ENCODE measurements around the gene DEPDC5.
"Not testable (repeated sequence)": the region's sequence is repeated elsewhere in the genome, so short reads cannot be mapped to it uniquely, and the experiment has no call there.

DEPDC5 gene

DNA sequence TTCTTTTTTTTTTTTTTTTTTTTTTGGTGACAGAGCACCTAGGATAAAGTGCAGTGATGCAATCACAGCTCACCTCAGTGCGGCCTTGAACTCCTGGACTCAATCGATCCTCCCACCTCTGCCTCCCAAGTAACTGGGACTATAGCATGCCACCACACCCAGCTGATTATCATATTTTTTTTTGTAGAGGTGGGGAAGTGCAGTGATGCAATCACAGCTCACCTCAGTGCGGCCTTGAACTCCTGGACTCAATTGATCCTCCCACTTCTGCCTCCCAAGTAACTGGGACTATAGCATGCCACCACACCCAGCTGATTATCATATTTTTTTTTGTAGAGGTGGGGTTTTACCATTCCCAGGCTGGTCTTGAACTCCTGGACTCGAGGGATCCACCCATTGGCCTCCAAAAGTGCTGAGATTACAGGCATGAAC lies 61.6 kb downstream of the DEPDC5 start:
- not testable (repeated sequence) for DNase-seq

DNA sequence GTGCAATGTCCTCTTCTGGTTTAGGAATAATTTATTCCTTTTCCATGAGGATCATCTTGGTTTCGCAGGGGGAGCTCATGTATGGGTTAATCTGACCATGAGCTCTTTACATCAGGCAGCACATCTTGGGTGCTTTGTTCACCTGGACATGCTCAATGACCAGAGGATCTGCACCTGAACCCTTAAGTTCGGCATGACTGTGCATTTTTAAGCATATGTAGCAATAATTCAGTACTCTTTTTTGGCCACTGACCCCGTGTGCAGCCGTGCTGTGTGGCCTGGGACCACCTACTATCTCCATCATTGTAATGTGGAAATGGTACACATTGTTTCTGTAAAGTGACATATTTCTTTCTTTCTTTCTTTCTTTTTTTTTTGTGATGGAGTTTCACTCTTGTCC lies 62.9 kb downstream of the DEPDC5 start:
- DNase-seq, result no peak

GRCh38 chr22:31818481-31819392 lies 64.9 kb downstream of the DEPDC5 start:
- DNase-seq, result peak; percentile 51 to 55

DNA sequence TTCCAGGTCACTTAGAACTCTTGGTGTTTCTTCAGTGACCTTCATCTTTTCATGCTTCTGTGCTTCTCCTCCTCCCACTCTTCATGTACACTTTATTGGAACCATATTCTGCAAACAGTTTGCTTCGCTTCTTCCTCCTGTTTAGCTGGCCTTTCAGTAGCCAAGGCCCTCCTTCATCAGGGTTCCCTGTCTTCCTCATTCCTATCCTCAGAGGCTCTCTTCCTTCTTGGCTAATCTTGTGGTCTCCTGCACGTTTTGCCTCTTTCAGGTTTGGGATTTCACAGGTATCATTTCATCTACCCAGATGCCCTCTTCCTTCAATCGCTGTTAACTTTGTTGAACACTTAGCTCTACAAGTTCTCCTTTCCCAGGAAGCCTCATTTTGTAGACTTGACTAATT lies 66.8 kb downstream of the DEPDC5 start:
- no peak for DNase-seq

- no peak for DNase-seq
Observed at GRCh38 chr22:31821572-31821971, 67.8 kb downstream of the DEPDC5 start.

GRCh38 chr22:31822523-31822922 lies 68.7 kb downstream of the DEPDC5 start:
- no peak for DNase-seq

DNA sequence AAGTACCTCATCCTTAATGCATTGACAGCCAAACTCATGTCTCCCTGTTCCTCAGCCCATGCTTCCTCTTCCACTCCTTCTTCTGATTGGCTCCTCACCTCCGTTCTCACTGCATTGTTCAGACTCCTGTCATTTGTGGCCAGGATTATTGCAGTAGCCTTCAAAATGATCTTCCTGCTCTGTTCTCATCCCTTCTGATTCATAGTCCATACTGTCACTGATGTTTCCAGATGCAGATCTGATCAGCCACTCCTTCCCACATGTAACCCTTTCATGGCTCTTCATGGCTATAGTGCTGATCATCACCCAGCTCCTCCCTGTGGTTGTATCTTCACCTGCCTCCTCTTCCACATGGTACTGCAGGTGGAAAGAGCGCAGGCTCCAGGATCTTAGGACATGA lies 71.7 kb downstream of the DEPDC5 start:
- no peak for DNase-seq

DNA sequence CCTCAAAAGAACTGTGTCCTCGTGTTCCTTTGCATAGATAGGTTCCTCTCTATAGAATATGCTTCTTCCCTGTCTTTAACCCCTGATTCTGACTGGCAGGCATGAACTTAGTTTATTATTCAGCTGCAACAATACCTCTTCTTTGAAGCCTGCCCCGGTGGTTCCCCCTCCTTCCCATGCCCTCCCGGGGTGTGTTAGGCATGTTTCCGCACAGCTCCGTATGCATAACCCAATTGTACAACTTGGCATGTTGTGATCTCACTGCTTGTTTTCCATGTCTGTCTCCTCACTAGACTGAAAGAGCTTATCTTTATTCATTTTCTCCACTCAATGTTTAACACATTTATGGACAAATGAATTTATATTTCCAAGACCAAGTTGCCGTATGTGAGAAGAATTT lies 72.6 kb downstream of the DEPDC5 start:
- no peak for DNase-seq

- DNase-seq, result no peak
Observed at GRCh38 chr22:31828739-31829138, 74.9 kb downstream of the DEPDC5 start.

- DNase-seq, result peak; percentile 62 to 69
Observed at GRCh38 chr22:31829505-31829904, 75.7 kb downstream of the DEPDC5 start.

- DNase-seq, result no peak
Observed at GRCh38 chr22:31830721-31831070, 76.9 kb downstream of the DEPDC5 start.

GRCh38 chr22:31833930-31834329 lies 80.1 kb downstream of the DEPDC5 start:
- no peak for DNase-seq

DNA sequence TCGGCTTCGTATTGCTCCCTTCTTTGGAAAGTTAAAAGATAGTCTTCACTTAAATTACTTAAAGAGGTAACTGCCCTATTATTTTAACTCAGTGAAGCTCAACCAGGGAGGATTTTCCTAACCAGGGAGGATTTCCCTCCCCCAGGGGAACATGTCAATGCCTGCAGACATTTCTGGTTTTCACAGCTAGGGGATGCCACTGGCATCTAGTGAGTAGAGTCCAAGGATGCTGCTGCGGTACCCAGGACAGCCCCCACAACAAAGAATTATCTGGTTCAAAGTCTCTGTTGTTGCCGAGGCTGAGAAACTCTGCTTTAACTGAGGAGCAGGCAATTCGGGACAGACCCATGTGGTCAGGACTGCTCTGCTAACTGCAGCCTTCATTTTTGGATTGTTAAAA lies 82.2 kb downstream of the DEPDC5 start:
- no peak for DNase-seq

DNA sequence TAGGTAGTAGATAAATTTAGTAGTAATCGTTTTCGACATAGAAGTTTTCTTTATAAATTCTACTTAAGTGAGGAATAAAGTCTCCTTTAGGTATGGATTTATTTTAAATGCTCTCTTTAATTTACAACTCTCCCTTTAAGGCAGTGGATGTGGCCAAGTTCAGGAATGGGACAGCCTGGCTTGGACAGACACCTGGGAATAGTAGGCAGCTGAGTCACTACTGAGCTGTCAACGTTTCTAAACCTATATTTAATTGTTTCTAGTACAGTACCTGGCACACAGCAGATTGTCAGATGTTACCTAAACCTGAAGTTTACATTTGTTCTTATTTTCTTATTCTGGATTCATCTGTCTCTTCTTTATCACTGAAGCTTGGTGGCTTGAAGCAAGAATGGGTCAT lies 85.1 kb downstream of the DEPDC5 start:
- DNase-seq, result no peak

DNA sequence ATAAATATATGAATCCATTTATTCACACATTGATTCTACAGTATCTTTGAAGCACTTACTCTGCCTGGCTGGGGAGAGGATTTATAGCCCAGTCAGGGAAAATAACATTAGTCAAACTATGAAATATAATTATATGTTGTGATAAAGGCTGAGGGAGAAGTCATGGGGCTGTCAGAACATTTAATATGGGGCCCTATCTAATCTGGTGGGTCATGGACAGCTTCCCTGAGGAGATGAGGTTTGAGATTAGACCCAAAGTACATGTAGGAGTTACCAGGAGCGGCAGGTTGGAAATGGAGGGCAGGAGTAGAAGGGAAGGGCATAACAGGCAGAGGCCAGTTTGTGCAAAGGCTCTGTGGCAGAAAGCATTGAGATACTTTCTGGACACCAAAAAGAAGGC lies 86.2 kb downstream of the DEPDC5 start:
- DNase-seq, result no peak

- DNase-seq, result no peak
Observed at GRCh38 chr22:31840585-31840984, 86.8 kb downstream of the DEPDC5 start.

DNA sequence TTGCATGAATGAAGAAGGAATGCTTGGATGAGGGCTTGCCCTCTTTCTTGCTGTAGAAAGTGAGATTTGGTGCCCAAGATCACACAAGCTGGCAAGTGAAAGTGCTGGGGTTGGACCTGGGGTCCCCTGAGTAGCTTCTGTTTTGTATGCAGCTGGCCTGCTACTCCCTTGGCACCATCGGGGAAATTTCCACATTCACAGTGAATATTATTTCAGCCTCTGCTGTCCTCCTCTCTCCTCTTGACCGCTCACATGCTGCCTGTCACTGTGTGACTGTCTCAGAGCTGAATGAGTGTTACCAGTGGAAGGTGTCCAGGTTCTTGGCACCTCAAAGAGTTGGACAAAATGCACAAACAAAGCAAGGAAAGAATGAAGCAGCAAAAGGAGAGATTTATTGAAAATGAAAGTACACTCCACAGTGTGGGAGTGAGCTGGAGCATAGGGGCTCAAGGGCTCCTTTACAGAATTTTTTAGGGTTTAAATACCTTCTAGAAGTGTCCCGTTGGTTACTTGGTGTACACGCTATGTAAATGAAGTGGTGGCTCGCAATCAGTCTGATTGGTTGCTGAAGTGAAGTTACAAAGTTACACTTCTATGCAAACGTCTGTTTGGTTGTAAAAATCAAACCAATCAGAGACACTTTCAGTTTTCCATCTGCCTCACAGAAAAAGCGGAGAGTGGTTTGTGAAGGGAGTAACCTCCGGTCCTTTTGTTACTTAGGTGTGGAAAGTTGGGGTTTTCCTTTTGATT lies 87.4 kb downstream of the DEPDC5 start:
- no peak for DNase-seq

DNA sequence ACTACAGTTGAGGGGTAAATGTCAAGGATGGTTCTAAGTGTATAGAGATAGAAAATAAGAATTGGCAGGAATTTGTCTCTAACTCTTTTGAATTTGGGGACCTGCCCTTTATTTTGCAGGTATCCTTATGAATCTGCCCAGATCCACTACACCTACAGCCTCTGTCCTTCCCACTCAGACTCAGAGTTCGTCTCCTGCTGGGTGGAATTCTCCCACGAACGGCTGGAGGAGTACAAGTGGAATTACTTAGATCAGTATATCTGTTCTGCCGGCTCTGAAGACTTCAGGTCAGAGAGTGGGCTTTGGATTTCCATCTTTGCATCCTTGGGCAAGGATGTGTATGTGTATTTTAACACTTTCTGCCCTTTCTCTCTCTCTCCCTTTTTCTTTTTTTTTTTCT lies 89.7 kb downstream of the DEPDC5 start:
- DNase-seq, result no peak

DNA sequence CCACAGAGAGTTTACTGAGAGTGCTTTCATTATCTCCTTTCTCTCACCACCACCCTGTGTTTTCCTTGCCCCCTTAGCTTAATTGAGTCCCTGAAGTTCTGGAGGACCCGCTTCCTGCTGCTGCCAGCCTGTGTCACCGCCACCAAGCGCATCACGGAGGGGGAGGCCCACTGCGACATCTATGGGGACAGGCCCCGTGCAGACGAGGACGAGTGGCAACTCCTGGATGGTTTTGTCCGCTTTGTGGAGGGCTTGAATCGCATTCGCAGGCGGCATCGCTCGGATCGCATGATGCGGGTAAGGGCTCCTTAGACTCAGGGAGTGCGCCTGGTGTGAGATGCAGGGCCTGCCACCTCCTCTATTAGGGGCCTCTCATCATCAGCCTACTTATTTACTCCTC lies 91.1 kb downstream of the DEPDC5 start:
- no peak for DNase-seq

GRCh38 chr22:31846161-31847115 lies 92.6 kb downstream of the DEPDC5 start:
- DNase-seq, result peak; percentile 22 to 25

DNA sequence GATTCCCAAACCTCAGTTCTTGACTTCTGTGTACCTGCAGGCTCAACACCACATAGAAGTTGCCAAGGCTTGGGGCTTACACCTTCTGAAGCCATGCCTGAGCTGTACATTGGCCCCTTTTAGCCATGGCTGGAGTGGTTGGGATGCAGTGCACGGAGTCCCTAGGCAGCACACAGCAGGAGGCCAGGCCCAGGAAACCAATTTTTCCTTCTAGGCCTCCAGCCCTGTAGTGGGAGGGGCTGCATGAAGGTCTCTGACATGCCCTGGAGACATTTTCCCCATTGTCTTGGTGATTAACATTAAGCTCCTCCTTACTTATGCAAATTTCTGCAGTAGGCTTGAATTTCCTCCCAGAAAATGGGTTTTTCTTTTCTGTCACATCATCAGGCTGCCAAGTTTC lies 94.6 kb downstream of the DEPDC5 start:
- DNase-seq, result no peak

DNA sequence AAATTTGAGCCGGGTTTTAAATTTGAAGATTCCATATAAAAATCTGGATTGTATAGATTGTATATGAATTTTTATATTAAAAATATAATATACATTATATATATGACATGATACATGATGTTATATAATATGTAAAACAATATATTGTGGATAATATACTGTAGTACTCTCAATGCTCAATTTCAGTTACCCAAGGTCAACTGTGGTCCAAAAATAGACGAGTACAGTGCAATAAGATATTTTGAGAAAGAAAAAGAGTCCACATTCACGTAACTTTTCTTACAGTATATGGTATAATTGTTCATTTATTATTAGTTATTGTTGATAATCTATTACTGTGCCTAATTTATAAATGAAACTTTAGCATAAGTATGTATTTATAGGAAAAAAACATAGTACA lies 96.3 kb downstream of the DEPDC5 start:
- no peak for DNase-seq
